ENCODE results near the gene CROCC.

DNA sequence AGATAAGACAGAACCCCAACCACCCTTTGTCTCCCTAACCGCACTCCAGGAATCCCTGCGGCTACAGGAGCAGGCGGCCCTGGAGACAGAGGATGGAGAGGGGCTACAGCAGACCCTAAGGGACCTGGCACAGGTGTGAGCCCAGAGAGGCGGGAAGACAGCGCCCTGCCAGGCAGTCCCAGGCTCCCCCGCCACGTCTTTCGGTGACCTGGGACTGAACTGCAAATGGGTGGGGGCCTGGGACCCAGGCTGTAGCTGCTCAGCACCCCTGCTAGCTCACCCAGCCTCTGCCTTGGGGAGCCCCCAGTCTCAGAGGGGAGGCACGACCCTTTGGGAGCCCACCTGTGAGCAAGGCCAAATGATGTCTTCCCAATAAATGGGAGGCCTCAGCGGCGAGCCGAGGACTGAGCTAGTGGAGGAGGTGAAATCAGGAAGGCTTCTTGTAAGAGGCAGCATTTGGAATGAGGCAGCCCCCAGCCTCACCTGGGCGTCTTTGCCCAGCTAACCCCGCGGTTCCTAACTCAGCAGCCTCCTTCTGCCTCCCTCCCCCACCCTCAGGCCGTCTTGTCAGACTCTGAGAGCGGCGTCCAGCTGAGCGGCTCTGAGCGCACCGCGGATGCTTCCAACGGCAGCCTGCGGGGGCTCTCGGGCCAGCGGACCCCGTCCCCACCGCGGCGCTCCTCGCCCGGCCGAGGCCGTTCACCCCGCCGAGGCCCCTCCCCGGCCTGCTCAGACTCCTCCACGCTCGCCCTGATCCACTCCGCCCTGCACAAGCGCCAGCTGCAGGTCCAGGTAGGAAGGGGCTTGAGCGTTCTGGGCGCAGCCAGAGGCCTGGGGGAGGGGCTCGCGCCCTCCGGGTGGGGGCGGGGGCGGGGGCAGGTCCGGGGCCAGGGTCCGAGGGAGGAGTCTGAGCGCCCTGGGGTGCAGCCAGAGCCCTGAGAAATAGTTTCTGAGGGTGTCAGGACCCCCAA, 16.9 kb downstream of the CROCC start:
- TF ChIP-seq, protein P1, sequence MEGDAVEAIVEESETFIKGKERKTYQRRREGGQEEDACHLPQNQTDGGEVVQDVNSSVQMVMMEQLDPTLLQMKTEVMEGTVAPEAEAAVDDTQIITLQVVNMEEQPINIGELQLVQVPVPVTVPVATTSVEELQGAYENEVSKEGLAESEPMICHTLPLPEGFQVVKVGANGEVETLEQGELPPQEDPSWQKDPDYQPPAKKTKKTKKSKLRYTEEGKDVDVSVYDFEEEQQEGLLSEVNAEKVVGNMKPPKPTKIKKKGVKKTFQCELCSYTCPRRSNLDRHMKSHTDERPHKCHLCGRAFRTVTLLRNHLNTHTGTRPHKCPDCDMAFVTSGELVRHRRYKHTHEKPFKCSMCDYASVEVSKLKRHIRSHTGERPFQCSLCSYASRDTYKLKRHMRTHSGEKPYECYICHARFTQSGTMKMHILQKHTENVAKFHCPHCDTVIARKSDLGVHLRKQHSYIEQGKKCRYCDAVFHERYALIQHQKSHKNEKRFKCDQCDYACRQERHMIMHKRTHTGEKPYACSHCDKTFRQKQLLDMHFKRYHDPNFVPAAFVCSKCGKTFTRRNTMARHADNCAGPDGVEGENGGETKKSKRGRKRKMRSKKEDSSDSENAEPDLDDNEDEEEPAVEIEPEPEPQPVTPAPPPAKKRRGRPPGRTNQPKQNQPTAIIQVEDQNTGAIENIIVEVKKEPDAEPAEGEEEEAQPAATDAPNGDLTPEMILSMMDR (IDR thresholded peaks at IDR 0.05; ENCODE audit: insufficient read depth, low read length), result no peak
- TF ChIP-seq, protein P2, sequence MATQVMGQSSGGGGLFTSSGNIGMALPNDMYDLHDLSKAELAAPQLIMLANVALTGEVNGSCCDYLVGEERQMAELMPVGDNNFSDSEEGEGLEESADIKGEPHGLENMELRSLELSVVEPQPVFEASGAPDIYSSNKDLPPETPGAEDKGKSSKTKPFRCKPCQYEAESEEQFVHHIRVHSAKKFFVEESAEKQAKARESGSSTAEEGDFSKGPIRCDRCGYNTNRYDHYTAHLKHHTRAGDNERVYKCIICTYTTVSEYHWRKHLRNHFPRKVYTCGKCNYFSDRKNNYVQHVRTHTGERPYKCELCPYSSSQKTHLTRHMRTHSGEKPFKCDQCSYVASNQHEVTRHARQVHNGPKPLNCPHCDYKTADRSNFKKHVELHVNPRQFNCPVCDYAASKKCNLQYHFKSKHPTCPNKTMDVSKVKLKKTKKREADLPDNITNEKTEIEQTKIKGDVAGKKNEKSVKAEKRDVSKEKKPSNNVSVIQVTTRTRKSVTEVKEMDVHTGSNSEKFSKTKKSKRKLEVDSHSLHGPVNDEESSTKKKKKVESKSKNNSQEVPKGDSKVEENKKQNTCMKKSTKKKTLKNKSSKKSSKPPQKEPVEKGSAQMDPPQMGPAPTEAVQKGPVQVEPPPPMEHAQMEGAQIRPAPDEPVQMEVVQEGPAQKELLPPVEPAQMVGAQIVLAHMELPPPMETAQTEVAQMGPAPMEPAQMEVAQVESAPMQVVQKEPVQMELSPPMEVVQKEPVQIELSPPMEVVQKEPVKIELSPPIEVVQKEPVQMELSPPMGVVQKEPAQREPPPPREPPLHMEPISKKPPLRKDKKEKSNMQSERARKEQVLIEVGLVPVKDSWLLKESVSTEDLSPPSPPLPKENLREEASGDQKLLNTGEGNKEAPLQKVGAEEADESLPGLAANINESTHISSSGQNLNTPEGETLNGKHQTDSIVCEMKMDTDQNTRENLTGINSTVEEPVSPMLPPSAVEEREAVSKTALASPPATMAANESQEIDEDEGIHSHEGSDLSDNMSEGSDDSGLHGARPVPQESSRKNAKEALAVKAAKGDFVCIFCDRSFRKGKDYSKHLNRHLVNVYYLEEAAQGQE (IDR thresholded peaks at IDR 0.05; ENCODE audit: insufficient replicate concordance, low read depth), result no peak
